Neural progenitor cell (in vitro differentiated cells): ENCODE measurements around the gene UBE2K. TPM values are rescaled to one million over a fixed set of nuclear protein-coding genes. Genes with fewer than 3 reads are reported as not detected.

Experiments used
- DNase-seq: peaks from one replicate; pipeline ENCODE4 v3.0.0-alpha.2; 2016; ENCODE audit warnings: low spot score
- H2AFZ ChIP-seq: fragments of 200-600 bp; sonication (generic); replicated peaks from 2 replicates; pipeline ENCODE4 v1.6.1; 2016; ENCODE audit warnings: antibody characterized with exemption
- H3F3A ChIP-seq: fragments of 200-600 bp; sonication (generic); 2 replicates; pipeline ENCODE4 v1.6.1; 2016; ENCODE audit warnings: antibody characterized with exemption, low read depth
- H3K27ac ChIP-seq: fragments of 200-600 bp; sonication (generic); 2 replicates; pipeline ENCODE4 v1.5.1; 2016; ENCODE audit warnings: mild to moderate bottlenecking
- H3K27me3 ChIP-seq: fragments of 200-600 bp; sonication (generic); 2 replicates; pipeline ENCODE4 v1.6.1; 2016; ENCODE audit warnings: mild to moderate bottlenecking, moderate library complexity
- H3K36me3 ChIP-seq: fragments of 200-600 bp; sonication (generic); 2 replicates; pipeline ENCODE4 v1.5.1; 2016
- H3K4me1 ChIP-seq: fragments of 200-600 bp; sonication (generic); 2 replicates; pipeline ENCODE4 v1.6.1; 2016; ENCODE audit warnings: mixed run types
- H3K4me2 ChIP-seq: fragments of 200-600 bp; sonication (generic); 2 replicates; pipeline ENCODE4 v1.6.1; 2016
- H3K4me3 ChIP-seq: fragments of 200-600 bp; sonication (generic); 2 replicates; pipeline ENCODE4 v1.5.1; 2016
- H3K79me2 ChIP-seq: fragments of 200-600 bp; sonication (generic); 2 replicates; pipeline ENCODE4 v1.6.1; 2016; ENCODE audit warnings: low read depth
- H3K9ac ChIP-seq: fragments of 200-600 bp; sonication (generic); 2 replicates; pipeline ENCODE4 v1.6.1; 2016
- H3K9me3 ChIP-seq: fragments of 200-600 bp; sonication (generic); 2 replicates; pipeline ENCODE4 v1.5.1; 2016; ENCODE audit warnings: low read depth
- H4K20me1 ChIP-seq: fragments of 200-600 bp; sonication (generic); 2 replicates; pipeline ENCODE4 v1.6.1; 2016; ENCODE audit warnings: low read depth
- H3K27ac Mint-ChIP-seq: 3 replicates; pipeline ENCODE4 v1.8.0; 2021; ENCODE audit warnings: mixed read lengths
- H3K27me3 Mint-ChIP-seq: 2 replicates; pipeline ENCODE4 v1.8.0; 2022; ENCODE audit warnings: low read depth, mild to moderate bottlenecking, inconsistent platforms, moderate library complexity, mixed read lengths; ENCODE audit not compliant: insufficient read depth
- H3K36me3 Mint-ChIP-seq: 3 replicates; pipeline ENCODE4 v1.8.0; 2021; ENCODE audit warnings: mixed read lengths
- H3K4me1 Mint-ChIP-seq: 3 replicates; pipeline ENCODE4 v1.8.0; 2021; ENCODE audit warnings: mixed read lengths
- H3K4me3 Mint-ChIP-seq: 3 replicates; pipeline ENCODE4 v1.8.0; 2021; ENCODE audit warnings: mild to moderate bottlenecking, moderate library complexity, mixed read lengths
- H3K9me3 Mint-ChIP-seq: 3 replicates; pipeline ENCODE4 v1.8.0; 2020; ENCODE audit warnings: mixed read lengths
- CTCF ChIP-seq: fragments of 200-600 bp; sonication (generic); IDR thresholded peaks from 2 replicates; pipeline ENCODE4 v1.5.1; 2017; ENCODE audit warnings: antibody characterized with exemption, mild to moderate bottlenecking
- EZH2 ChIP-seq: fragments of 200-600 bp; sonication (generic); IDR thresholded peaks from 2 replicates; pipeline ENCODE4 v1.6.1; 2017; ENCODE audit warnings: antibody characterized with exemption, mild to moderate bottlenecking, moderate library complexity
- EZH2phosphoT487 ChIP-seq: fragments of 200-600 bp; sonication (generic); IDR thresholded peaks from 2 replicates; pipeline ENCODE4 v1.6.1; 2017; ENCODE audit warnings: antibody characterized with exemption
- total RNA-seq: library from RNA; depleted of rRNA; stranded (reverse); fragments of >200 nt; gene quantifications from 2 replicates; pipeline ENCODE4 v1.2.3, GENCODE V29; 2015; ENCODE audit warnings: low replicate concordance

UBE2K gene
- total RNA-seq, 1 donor from 2014 or later, result 61.8 TPM

GRCh38 chr4:39814403-39815185 lies 116.7 kb downstream of the UBE2K start:
- TF ChIP-seq CTCF, result no peak
- TF ChIP-seq EZH2phosphoT487, result no peak
- no peak for TF ChIP-seq EZH2
- Histone ChIP-seq H3K79me2 (no peaks in the 10 kb centered on the region), H3K36me3 (no peaks in the 10 kb centered on the region), H4K20me1 (peaks cover 3% of the 10 kb centered on the region), H3K4me1 (no peaks in the 10 kb centered on the region), H3K4me2 (no peak overlapping the region), H3K9me3 (no peaks in the 10 kb centered on the region), H3K27ac (no peak overlapping the region), H3K27me3 (no peaks in the 10 kb centered on the region), H3K4me3 (no peak overlapping the region), H3F3A (peaks cover 23% of the 10 kb centered on the region), H3K9ac (no peak overlapping the region), H2AFZ (no peak overlapping the region)
- H3K27me3 Mint-ChIP-seq, result peaks cover 4% of the 10 kb centered on the region
- peaks cover 3% of the 10 kb centered on the region for H3K4me1 Mint-ChIP-seq
- peaks cover 5% of the 10 kb centered on the region for H3K36me3 Mint-ChIP-seq
- peak; percentile 26 for DNase-seq
- no peaks in the 10 kb centered on the region for H3K9me3 Mint-ChIP-seq
- peak overlapping the region; percentile 74 for H3K27ac Mint-ChIP-seq
- H3K4me3 Mint-ChIP-seq, result no peak overlapping the region

- H3K36me3 Mint-ChIP-seq, result peaks cover 12% of the 10 kb centered on the region
- H3K27ac Mint-ChIP-seq, result no peak overlapping the region
Observed at GRCh38 chr4:39818646-39819045, 120.7 kb downstream of the UBE2K start.

GRCh38 chr4:39820186-39820585 lies 122.2 kb downstream of the UBE2K start:
- peak overlapping the region; percentile 44 for H3K27ac Mint-ChIP-seq
- H3K27me3 Mint-ChIP-seq, result peaks cover 2% of the 10 kb centered on the region
- Histone ChIP-seq H3K9me3 (no peaks in the 10 kb centered on the region), H3K4me2 (peak overlapping the region; percentile 44), H3K27me3 (no peaks in the 10 kb centered on the region), H3K4me3 (no peak overlapping the region), H3K36me3 (peaks cover 9% of the 10 kb centered on the region), H3K79me2 (no peaks in the 10 kb centered on the region), H3K9ac (no peak overlapping the region), H3K27ac (no peak overlapping the region), H3K4me1 (peaks cover 15% of the 10 kb centered on the region), H4K20me1 (peaks cover 20% of the 10 kb centered on the region), H3F3A (peaks cover 34% of the 10 kb centered on the region), H2AFZ (no peak overlapping the region)
- H3K36me3 Mint-ChIP-seq, result peaks cover 16% of the 10 kb centered on the region
- H3K4me3 Mint-ChIP-seq, result no peak overlapping the region
- TF ChIP-seq EZH2phosphoT487, result peak; percentile 71
- TF ChIP-seq CTCF, result no peak
- no peak for TF ChIP-seq EZH2
- H3K9me3 Mint-ChIP-seq, result no peaks in the 10 kb centered on the region
- peak; percentile 72 for DNase-seq
- H3K4me1 Mint-ChIP-seq, result peaks cover 8% of the 10 kb centered on the region

More at GRCh38 chr4:39818646-39819045, 120.7 kb downstream of the UBE2K start:
- H3K4me2 ChIP-seq, result no peak overlapping the region
- Mint-ChIP-seq H3K27me3 (peaks cover 2% of the 10 kb centered on the region), H3K4me1 (peaks cover 11% of the 10 kb centered on the region), H3K4me3 (no peak overlapping the region), H3K9me3 (no peaks in the 10 kb centered on the region)
- H3K27me3 ChIP-seq, result no peaks in the 10 kb centered on the region
- H3K36me3 ChIP-seq, result no peaks in the 10 kb centered on the region
- H3K79me2 ChIP-seq, result no peaks in the 10 kb centered on the region
- no peak overlapping the region for H3K27ac ChIP-seq
- H3K9ac ChIP-seq, result no peak overlapping the region
- no peak overlapping the region for H3K4me3 ChIP-seq
- peaks cover 20% of the 10 kb centered on the region for H4K20me1 ChIP-seq
- no peak for TF ChIP-seq EZH2phosphoT487
- TF ChIP-seq EZH2, result no peak
- no peak for TF ChIP-seq CTCF
- DNase-seq, result no peak
- H2AFZ ChIP-seq, result no peak overlapping the region
- no peaks in the 10 kb centered on the region for H3K9me3 ChIP-seq
- peaks cover 15% of the 10 kb centered on the region for H3K4me1 ChIP-seq
- peaks cover 37% of the 10 kb centered on the region for H3F3A ChIP-seq
